Endothelial cell of umbilical vein (primary cell): Measurements from ENCODE around the gene LDLRAD4. TPM values are rescaled to one million over a fixed set of nuclear protein-coding genes. Genes with fewer than 3 reads are reported as not detected.

Experiments used
- BruUV-seq: library from RNA; stranded (reverse); fragments of 400-500 nt; replicated peaks from 2 replicates; lab custom pipeline; 2021; lab: Mats Ljungman, UMichigan
- CTCF ChIA-PET: fragments of 300-600, 350-600 bp; sonication (Branson Sonifier 250); formaldehyde crosslinking; loops from one replicate; lab custom pipeline; 2021; ENCODE audit warnings: antibody characterized with exemption, inconsistent platforms; lab: Charles Lee
- POLR2A ChIA-PET: fragments of 300-600, 350-600 bp; sonication (Branson Sonifier 250); formaldehyde crosslinking; loops from one replicate; lab custom pipeline; 2021; ENCODE audit warnings: antibody characterized with exemption, inconsistent platforms; lab: Charles Lee
- DNase-seq: peaks from one replicate; pipeline ENCODE4 v3.0.0-alpha.2; 2011; ENCODE audit warnings: low read depth, low spot score
- FAIRE-seq: peaks from 2 replicates; lab custom pipeline; 2011; peaks lifted over from hg19 to GRCh38; lab: Jason Lieb, UNC
- H2AFZ ChIP-seq: 2 replicates; pipeline ENCODE4 v1.6.0; 2012; ENCODE audit warnings: low read depth, low read length, control low read depth, inconsistent platforms
- H3K27ac ChIP-seq: 2 replicates; pipeline ENCODE4 v1.5.1; 2011; ENCODE audit warnings: low read depth, mild to moderate bottlenecking, control low read depth, low read length, moderate library complexity; ENCODE audit not compliant: insufficient read depth
- H3K27me3 ChIP-seq, 2 experiments: 2 replicates each; pipeline versions ENCODE4 v1.6.0 to v1.6.1; 2011; ENCODE audit warnings: low read length in 2 of 2, mixed read lengths in 1 of 2; ENCODE audit not compliant: control insufficient read depth in 2 of 2, insufficient read depth in 2 of 2
- H3K36me3 ChIP-seq, 2 experiments: 2 replicates in 1 of 2; 3 replicates in 1 of 2; pipeline ENCODE4 v1.5.1; 2011; ENCODE audit warnings: low read length in 2 of 2, mild to moderate bottlenecking in 1 of 2, moderate library complexity in 1 of 2; ENCODE audit not compliant: control insufficient read depth in 2 of 2, insufficient read depth in 2 of 2; ENCODE audit errors: extremely low read depth in 1 of 2
- H3K4me1 ChIP-seq: 3 replicates; pipeline ENCODE4 v1.5.1; 2011; ENCODE audit warnings: mild to moderate bottlenecking, low read length; ENCODE audit not compliant: control insufficient read depth, insufficient read depth; ENCODE audit errors: extremely low read depth
- H3K4me2 ChIP-seq: 2 replicates; pipeline ENCODE4 v1.6.1; 2011; ENCODE audit warnings: low read length, control low read depth, mixed read lengths; ENCODE audit not compliant: insufficient read depth
- H3K4me3 ChIP-seq, 3 experiments: fragments of 200-600 bp in 1 of 3; sonication (generic), shearing (Covaris generic) in 1 of 3; replicated peaks in 1 of 3; 2 replicates each; pipeline ENCODE4 v1.5.1; 2011 to 2016; ENCODE audit warnings: control low read depth in 3 of 3, low read length in 3 of 3, mild to moderate bottlenecking in 2 of 3, inconsistent platforms in 1 of 3, low read depth in 1 of 3, moderate library complexity in 1 of 3; ENCODE audit not compliant: insufficient read depth in 1 of 3
- H3K79me2 ChIP-seq: 2 replicates; pipeline ENCODE4 v1.6.0; 2012; ENCODE audit warnings: low read length, inconsistent platforms; ENCODE audit not compliant: control insufficient read depth, insufficient read depth
- H3K9ac ChIP-seq: replicated peaks from 2 replicates; pipeline ENCODE3; 2011; ENCODE audit warnings: low read length, control low read depth; ENCODE audit not compliant: insufficient read depth; ENCODE audit errors: extremely low read depth
- H3K9me1 ChIP-seq: replicated peaks from 3 replicates; pipeline ENCODE4 v1.6.0; 2011; ENCODE audit warnings: mild to moderate bottlenecking, low read length; ENCODE audit not compliant: control insufficient read depth, insufficient read depth; ENCODE audit errors: extremely low read depth
- H3K9me3 ChIP-seq: replicated peaks from 2 replicates; pipeline ENCODE4 v1.5.1; 2012; ENCODE audit warnings: low read length, inconsistent platforms; ENCODE audit not compliant: control insufficient read depth, insufficient read depth
- H4K20me1 ChIP-seq: replicated peaks from 2 replicates; pipeline ENCODE3; 2011; ENCODE audit warnings: mild to moderate bottlenecking, low read length; ENCODE audit not compliant: control insufficient read depth, insufficient read depth; ENCODE audit errors: extremely low read depth
- CTCF ChIP-seq, 2 donors: IDR thresholded peaks; 1 replicate in 1 of 2; 2 replicates in 1 of 2; pipeline ENCODE4 v1.5.1; 2011; ENCODE audit warnings: low read length in 2 of 2, mild to moderate bottlenecking in 2 of 2, moderate library complexity in 2 of 2, control low read depth in 1 of 2, inconsistent platforms in 1 of 2, low read depth in 1 of 2; ENCODE audit not compliant: insufficient read depth in 1 of 2; ENCODE audit errors: extremely low read depth in 1 of 2
- EZH2 ChIP-seq: IDR thresholded peaks from 2 replicates; pipeline ENCODE4 v1.6.1; 2012; ENCODE audit warnings: borderline replicate concordance, low read depth, mild to moderate bottlenecking, moderate library complexity, low read length, inconsistent platforms; ENCODE audit not compliant: severe bottlenecking
- FOS ChIP-seq: IDR thresholded peaks from 2 replicates; pipeline ENCODE4 v1.6.1; 2011; ENCODE audit warnings: mild to moderate bottlenecking, low read length, moderate library complexity, borderline replicate concordance; ENCODE audit not compliant: insufficient read depth
- GATA2 ChIP-seq: IDR thresholded peaks from 2 replicates; pipeline ENCODE4 v1.7.0; 2011; ENCODE audit warnings: low read depth, mild to moderate bottlenecking, moderate library complexity, mixed read lengths, low read length; ENCODE audit not compliant: insufficient read length, insufficient read depth
- JUN ChIP-seq: IDR thresholded peaks from 2 replicates; pipeline ENCODE4 v1.6.1; 2011; ENCODE audit warnings: borderline replicate concordance, low read depth; ENCODE audit not compliant: insufficient read length, insufficient read depth
- MAX ChIP-seq: IDR thresholded peaks from 2 replicates; pipeline ENCODE4 v1.6.1; 2011; ENCODE audit not compliant: insufficient read depth, insufficient read length
- MYC ChIP-seq: IDR thresholded peaks from one replicate; pipeline ENCODE4 v1.6.1; 2011; ENCODE audit warnings: mild to moderate bottlenecking, low read depth, low read length
- POLR2A ChIP-seq: IDR thresholded peaks from 2 replicates; pipeline ENCODE4 v1.6.1; 2012; ENCODE audit warnings: low read depth, mild to moderate bottlenecking, control low read depth, low read length
- POLR2AphosphoS5 ChIP-seq: IDR thresholded peaks from 2 replicates; pipeline ENCODE4 v1.6.1; 2012; ENCODE audit warnings: low read depth, mild to moderate bottlenecking, control low read depth, low read length, moderate library complexity; ENCODE audit not compliant: insufficient read depth
- dilution Hi-C: fragments of 300-500 bp; cut with MboI; formaldehyde crosslinking; loops from one replicate; pipeline ENCODE4 v1.15.0; 2019; ENCODE audit warnings: low sequenced_read_pairs; ENCODE audit not compliant: extremely low pct_ligation_motif_present
- intact Hi-C: fragments of 100-400 bp; cut with micrococcal nuclease; formaldehyde crosslinking; loops from one replicate; pipeline ENCODE4 v1.10.0; 2022
- polyA plus RNA-seq, 4 experiments: library from polyadenylated mRNA; depleted of rRNA in 3 of 4; stranded (reverse) in 3 of 4; unstranded in 1 of 4; fragments of >200 nt; gene quantifications; 2 replicates each; pipeline versions ENCODE4 v1.2.1 to v1.2.3, GENCODE V29; 2011 to 2012; ENCODE audit warnings: missing spikeins in 1 of 4
- total RNA-seq: library from RNA; stranded (reverse); gene quantifications from 2 replicates; pipeline ENCODE4 v1.2.3, GENCODE V29; 2021

Gene LDLRAD4
- total and polyA plus RNA-seq, 2 donors (not counting 3 experiments of a cell fraction or from before 2014, with no cell fraction given), result 5.2 to 6.5 TPM

- Histone ChIP-seq H3K4me2 (no peak overlapping the region), H3K9ac (no peak overlapping the region), H3K27me3 (peaks cover 7 to 10% of the 10 kb centered on the region in 2 experiments), H3K27ac (no peak overlapping the region), H3K9me1 (no peaks in the 10 kb centered on the region), H4K20me1 (no peaks in the 10 kb centered on the region), H3K9me3 (no peaks in the 10 kb centered on the region), H3K4me3 (no peak overlapping the region), H3K79me2 (no peaks in the 10 kb centered on the region), H3K4me1 (no peaks in the 10 kb centered on the region), H2AFZ (no peak overlapping the region), H3K36me3 (no peaks in the 10 kb centered on the region)
- no TSS peak for BruUV-seq
- TF ChIP-seq EZH2 (no peak), MYC (no peak), MAX (no peak), JUN (no peak), CTCF (IDR thresholded peaks at IDR 0.05; ENCODE audit: extremely low read depth in 1 of 2, insufficient read depth in 1 of 2, low read depth in 1 of 2, low read length in 2 of 2) (no peak), POLR2AphosphoS5 (no peak), POLR2A (no peak), FOS (no peak), GATA2 (no peak)
- DNase-seq (no peak), FAIRE-seq (no peak)
- ChIA-PET CTCF (interaction anchor here (1.5 kb wide), 1 partner anchor 12 kb away, joined by 6 read pairs; no protein-coding TSS in a partner anchor), POLR2A (no interaction called here)
- intact Hi-C loops (no loop called here), dilution Hi-C loops (no loop called here)
Measured at GRCh38 chr18:13227910-13228309, 9.3 kb downstream of the LDLRAD4 start.
